GM21423 (cell line): ENCODE data around the gene DLG3.
"Not testable (repeated sequence)": the region's sequence is repeated elsewhere in the genome, so short reads cannot be mapped to it uniquely, and the experiment has no call there.

Experiments used
- ATAC-seq: cut with Tn5 transposase; IDR thresholded peaks from one replicate; pipeline ENCODE4 v1.9.1; 2021; ENCODE audit warnings: mild to moderate bottlenecking, moderate library complexity; ENCODE audit not compliant: unreplicated experiment

The DLG3 gene

GRCh38 chrX:70509078-70509477 is 64.4 kb downstream of the DLG3 start:
- no peak for ATAC-seq

DNA sequence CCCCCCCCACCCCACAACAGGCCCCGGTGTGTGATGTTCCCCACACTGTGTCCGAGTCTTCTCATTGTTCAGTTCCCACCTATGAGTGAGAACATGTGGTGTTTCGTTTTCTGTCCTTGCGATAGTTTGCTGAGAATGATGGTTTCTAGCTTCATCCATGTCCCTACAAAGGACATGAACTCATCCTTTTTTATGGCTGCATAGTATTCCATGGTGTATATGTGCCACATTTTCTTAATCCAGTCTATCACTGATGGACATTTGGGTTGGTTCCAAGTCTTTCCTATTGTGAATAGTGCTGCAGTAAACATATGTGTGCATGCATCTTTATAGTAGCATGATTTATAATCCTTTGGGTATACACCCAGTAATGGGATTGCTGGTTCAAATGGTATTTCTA is 70.6 kb downstream of the DLG3 start:
- not testable (repeated sequence) for ATAC-seq

DNA sequence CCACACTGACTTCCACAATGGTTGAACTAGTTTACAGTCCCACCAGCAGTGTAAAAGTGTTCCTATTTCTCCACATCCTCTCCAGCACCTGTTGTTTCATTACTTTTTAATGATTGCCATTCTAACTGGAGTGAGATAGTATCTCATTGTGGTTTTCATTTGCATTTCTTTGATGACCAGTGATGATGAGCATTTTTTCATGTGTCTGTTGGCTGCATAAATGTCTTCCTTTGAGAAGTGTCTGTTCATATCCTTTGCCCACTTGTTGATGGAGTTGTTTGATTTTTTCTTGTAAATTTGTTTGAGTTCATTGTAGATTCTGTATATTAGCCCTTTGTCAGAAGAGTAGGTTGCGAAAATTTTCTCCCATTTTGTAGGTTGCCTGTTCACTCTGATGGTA is 71.1 kb downstream of the DLG3 start:
- ATAC-seq = not testable (repeated sequence)

- ATAC-seq = no peak
Observed at GRCh38 chrX:70525733-70526132, 81.1 kb downstream of the DLG3 start.

DNA sequence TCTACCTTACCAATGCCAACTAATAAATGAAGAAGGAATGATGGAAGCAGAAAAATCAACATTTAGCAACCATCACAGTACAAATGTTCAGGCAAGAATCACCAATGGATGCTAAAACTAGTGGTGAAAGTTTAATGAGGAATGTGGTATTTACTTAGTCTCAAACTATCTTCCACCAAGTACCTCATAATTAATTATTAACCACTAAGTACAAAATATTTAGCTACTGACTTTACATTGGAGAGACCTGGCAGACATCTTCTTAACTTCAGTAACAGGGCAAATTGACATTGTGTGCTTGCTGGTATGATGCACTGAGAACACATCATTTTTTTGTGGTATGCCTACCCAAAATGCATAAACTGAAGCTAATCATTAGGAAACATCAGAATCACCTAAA is 82.4 kb downstream of the DLG3 start:
- no peak for ATAC-seq

- ATAC-seq = no peak
Observed at GRCh38 chrX:70527610-70528345, 83.1 kb downstream of the DLG3 start.

GRCh38 chrX:70535198-70535597 is 90.6 kb downstream of the DLG3 start:
- no peak for ATAC-seq

DNA sequence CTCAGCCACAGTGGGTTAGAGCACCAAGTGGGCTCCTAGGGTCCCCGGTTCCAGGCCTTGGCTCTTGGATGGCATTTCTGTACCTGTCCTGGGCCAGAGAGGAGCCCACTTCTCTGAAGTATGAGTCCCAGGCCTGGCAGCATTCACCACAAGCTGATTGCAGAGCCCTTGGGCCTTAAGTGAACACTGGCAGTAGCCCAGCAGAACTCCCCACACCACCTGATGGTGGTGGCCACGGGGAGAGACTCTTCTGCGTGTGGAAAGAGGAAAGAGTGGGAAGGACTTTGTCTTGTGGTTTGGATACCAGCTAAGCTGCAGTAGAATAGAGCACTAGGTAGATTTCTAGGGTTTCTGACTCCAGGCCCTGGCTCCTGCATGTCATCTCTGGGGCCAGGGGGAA is 104.8 kb downstream of the DLG3 start:
- ATAC-seq = no peak

GRCh38 chrX:70552130-70552704 is 107.6 kb downstream of the DLG3 start:
- no peak for ATAC-seq

DNA sequence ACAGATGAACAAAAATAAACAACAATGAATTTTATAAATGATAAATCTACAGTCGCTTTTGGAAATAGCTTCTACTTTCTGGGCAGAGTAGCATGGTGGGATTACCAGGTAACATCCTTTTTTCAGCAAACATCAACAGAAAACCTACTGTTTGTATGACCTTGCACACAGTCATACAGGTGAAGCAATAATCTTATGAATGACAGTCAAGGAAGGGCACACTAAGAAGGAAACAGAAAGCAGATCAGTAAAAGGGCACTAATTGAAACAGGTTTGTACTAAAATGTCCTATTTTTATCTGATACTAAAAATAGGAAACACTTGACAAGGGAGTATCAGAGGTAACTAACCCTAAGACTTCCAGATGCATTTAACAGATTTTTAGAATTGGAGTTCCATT is 108.9 kb downstream of the DLG3 start:
- no peak for ATAC-seq

- ATAC-seq = no peak
Observed at GRCh38 chrX:70554081-70554480, 109.4 kb downstream of the DLG3 start.

DNA sequence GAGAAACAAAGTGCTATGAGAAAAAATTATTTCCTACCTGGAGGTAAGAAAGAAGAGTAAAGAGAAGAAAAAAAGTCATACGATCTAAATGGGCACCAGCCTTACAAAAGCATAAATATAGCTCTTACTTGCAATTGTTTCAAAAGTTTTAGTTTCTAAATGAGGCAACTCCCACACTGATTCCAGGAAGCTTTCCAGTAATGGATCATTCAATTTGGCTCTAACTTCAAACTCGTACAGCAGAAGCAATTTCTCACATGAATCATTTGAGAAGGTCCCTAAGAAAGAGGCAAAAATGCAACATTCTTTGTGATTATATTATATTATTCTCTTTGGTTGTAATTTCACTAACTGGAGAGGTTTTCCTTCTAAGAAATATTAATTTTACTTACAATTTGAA is 109.9 kb downstream of the DLG3 start:
- no peak for ATAC-seq

GRCh38 chrX:70554948-70555347 is 110.3 kb downstream of the DLG3 start:
- no peak for ATAC-seq
